ENCODE results near the gene CTRL.
"Not testable (repeated sequence)": the region's sequence is repeated elsewhere in the genome, so short reads cannot be mapped to it uniquely, and the experiment has no call there.

Gene CTRL

DNA sequence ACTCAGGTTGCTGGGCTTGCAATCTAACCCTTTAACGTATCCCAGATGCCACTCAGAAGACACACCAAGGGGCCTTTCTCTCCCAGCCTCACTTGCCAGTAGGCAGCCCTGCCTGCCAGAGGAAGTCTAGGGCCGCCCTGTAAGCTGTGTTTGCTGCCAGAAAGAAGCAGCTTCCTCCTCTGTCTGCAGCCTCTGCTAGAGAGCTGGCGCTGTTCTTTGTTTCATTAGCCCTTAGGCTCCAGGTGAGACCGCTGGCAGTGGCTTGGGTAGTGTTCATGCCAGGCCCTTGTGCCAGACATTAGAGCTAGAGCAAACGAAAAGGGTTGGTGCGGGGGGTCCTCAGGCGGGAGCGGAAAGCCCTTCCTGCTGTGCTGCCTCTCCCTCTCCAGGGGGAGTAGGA, 8.9 kb downstream of the CTRL start:
- no peak for DNase-seq

DNA sequence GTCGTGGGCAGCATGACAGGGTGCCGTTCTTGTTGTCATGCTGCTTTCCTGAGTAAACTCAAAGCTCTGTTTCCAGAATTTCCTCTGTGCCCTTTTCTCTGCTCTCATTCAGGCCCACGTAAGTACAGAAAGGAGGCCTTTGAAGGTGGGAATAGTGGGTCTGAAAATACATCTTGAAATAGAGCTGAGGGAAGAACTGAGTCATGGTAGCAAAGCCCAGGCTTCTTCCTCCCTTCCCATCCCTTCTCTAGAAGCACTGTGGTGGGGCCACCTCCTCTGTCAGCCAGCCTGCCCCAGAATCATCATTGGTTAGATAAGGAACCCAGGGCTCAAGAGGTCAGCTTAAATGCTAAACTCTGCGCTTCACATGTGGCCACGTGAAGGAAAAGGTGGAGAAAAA, 9.4 kb downstream of the CTRL start:
- no peak for DNase-seq

DNA sequence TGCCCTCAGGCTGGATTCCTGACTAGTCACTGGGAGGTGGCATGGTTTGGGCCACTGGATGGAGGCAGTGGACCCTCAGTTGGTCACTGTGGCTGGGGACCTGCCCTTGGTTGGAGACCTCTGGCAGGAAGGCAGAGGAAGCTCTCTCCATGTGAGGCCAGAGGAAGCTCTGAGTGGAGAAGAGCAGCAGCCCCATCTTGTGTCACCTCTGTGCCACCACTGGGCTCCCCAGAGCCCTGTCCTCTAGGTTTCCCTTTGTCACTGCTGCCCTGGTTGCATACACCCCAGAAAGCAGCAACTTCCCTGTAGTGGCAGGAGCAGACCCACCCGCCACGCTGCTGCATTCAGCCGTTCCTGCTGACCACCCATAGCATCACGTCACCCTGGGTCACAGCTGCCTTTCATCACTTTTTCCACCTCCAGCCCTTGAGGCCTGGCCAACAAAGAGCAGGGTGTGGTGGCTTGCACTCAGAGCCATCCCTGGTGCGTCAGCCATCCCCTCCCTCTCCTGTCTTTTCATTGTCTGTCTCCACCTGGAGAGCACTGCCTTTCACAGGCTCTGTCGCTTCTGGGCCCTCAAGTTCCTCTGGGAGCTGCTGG, 11.9 kb downstream of the CTRL start:
- no peak for DNase-seq

DNA sequence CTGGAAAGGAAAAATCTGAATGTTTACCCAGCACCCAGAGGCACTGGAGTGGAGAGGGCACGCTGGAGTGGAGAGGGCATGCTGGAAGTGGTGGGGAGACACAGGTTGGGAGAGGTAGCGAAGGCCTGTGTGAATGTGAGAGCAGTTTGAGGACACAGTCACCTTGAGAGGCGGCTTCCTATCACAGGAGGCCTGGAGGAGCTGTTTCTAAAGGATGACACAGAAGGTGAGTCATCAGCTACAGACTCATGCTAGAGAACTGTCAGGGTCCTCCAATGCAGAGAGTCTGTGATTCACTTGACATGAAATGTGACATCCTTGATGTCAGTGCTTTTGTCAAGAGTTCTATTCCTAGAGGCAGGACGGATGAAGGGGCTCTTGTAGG, 13.8 kb downstream of the CTRL start:
- DNase-seq: no peak

DNA sequence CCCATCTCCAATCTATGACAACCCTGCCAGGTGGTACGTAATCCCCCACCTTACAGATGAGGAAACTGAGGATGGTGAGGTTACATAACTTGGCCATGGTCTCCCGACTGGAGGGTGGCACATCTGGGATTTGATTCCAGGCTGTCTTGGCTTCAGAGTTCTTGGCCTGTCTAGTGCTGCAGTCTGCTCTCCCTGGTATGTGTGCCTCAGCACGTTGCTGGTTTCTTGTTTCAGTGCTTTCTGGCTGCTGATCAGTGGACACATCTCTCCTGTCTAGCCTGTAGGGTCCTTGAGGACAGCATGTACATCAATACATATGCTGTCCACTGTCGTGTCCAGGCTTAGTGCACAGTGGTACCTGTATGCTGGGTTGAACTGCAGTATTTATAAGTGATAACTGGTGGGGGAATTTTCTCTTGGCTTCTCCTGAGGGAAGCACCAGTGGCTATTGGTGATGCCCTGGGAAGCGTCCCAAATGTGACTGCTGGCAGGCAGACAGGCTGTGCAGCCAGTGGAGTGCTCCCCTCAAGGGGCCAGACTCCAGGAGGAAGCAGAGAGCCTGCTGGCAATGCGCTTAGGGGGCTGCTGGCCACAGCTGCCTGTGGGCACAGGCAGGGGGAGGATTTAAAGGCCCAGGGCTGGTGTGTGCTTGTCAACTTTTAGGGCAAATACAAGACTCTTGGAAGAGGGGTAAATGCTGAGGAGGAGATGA, 14.4 kb downstream of the CTRL start:
- no peak for DNase-seq

DNA sequence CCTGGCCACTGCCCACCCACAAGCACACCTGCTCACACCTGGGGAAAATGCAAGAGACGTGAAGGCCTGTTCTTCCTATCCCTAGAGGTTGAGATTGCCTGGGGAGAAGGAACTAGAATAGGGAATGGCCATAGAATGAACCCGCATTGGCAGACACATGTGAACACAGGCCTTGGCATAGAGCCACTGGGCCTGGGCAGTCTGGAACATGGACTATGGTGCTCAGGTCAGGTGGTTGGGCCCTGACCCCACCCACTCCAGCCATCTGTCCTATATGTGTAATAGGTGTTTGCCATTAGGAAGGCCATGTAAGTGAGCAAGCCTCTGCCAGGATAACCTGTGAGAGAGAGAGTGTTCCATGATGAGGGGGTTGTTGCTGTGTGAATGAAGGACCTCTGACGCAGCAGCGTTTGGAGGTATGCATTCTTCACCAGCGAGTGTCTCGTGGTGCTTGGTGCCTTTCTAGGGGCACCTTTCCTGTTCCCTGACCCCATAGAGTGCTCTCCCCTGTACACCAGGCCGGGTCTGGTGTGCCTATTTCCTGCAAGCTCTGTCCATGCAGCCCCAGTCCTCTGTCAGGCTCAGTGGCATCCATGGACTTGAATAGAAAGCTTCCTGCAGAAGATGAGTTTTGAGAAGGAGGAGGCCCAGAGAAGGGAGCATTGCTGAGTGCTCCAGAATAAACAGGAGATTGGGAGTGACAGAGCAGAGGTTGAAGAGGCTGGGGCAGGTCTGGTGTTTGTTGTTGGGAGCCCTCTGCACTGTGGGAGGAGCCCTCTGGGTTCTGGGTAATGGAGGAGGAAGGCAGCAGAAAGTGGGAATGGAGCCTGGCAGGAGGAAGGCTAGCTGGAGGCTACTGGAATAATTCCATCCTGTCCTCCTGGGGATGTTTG, 15.6 kb downstream of the CTRL start:
- DNase-seq: no peak

DNA sequence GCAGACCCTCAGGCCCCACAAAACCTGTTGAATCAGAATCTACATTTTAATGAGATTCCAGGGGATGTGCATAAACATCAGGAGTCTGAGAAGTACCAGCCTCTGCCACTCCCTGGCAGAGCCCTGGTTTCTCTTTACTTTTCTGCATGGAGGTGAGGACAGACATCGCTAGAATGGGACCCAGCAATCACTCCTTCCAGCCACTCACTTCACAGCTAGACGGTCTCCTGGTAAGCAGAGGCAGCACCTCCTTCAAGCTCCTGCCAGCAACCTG, 16.2 kb downstream of the CTRL start:
- DNase-seq: not testable (repeated sequence)

DNA sequence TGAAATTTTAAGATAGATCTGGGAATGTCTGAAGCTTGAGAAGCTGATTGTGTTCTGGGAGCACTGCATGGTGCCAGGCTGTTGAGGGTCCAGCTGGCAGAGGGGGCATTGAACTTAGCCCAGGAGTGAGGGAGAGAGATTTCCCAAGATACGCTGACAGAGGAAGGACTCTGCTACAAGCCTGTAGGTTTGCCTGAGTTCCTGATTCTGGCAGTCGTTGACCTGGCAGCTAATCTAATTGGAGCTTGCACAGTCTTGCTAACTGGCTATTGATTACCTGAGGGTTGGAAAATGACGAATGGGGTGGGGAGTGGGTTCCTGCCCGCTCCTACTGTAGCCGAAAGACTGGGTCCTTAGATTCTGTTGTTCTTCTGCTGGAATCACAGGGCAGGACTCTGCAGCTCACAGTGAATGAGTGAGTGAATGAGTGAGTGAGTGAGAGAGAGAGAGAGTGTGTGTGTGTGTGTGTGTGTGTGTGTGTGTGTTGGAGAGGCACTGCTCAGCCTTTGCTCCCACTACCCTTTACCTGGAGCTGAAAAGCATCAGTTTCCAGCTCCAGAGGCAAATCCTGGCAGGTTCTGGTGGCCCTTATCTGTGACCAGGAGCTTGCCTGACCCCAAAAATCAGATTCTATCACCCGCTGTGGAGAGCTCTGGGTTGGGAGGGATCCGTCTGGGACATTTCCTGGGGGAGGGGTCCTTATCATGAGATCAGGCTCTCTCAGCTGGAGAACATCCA, 16.7 kb downstream of the CTRL start:
- no peak for DNase-seq

DNA sequence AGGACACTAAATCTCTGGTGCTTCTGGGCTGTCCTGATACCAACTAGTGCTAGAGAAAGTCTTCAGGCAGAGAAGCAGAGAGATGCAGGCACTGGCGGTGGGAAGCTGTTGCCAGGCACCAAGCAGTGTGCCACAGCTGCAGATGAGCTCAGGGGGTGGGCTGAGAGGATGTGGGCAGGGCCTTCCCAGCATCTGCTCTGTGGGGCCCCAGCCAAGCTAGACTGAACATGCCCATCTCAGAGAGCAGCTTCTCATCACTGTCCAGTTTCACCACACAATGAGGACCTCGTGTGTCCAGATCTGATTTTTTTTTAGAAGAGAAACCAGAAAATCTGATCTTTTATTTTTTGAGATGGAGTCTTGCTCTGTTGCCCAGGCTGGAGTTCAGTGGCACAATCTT, 21.5 kb downstream of the CTRL start:
- no peak for DNase-seq

DNA sequence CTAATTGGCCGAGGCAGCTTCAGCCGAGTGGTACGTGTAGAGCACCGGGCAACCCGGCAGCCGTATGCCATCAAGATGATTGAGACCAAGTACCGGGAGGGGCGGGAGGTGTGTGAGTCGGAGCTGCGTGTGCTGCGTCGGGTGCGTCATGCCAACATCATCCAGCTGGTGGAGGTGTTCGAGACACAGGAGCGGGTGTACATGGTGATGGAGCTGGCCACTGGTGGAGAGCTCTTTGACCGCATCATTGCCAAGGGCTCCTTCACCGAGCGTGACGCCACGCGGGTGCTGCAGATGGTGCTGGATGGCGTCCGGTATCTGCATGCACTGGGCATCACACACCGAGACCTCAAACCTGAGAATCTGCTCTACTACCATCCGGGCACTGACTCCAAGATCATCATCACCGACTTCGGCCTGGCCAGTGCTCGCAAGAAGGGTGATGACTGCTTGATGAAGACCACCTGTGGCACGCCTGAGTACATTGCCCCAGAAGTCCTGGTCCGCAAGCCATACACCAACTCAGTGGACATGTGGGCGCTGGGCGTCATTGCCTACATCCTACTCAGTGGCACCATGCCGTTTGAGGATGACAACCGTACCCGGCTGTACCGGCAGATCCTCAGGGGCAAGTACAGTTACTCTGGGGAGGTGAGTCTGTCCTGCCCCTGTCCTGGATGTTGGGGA, 22.5 kb downstream of the CTRL start:
- DNase-seq: no peak

DNA sequence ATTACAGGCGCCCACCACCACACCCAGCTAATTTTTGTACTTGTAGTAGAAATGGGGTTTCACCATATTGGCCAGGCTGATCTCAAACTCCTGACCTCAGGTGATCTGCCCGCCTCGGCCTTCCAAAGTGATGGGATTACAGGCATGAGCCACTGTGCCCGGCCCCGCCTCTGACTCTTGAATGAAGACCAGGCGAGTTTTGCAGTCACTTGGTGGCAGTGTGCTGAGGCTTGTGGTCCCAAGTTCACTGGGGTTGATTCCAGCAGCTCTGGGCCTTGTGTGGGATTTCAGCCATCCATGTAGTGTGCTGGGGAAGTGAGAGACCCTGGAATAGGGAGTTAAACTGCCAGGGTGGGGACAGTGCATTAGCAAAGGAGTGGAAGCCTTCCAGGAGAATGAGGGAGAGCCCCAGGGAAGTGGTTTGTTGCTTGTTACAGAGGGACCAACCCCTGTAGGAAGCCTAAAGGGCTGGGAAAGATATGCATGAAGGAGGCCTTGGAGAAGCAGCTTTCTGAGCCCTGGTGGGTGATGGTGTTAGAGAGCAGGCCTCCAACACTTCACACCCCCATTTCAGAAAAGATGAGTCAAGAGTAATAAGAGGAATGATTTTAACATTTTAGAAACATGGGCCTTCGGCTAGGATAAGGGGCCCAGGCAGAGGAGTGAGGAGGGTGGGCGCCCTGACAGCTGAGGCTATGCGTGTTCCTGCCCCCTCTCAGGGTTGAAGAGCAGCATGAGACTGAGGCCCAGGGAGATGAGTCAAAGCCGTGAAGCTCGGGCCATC, 24.1 kb downstream of the CTRL start:
- no peak for DNase-seq

DNA sequence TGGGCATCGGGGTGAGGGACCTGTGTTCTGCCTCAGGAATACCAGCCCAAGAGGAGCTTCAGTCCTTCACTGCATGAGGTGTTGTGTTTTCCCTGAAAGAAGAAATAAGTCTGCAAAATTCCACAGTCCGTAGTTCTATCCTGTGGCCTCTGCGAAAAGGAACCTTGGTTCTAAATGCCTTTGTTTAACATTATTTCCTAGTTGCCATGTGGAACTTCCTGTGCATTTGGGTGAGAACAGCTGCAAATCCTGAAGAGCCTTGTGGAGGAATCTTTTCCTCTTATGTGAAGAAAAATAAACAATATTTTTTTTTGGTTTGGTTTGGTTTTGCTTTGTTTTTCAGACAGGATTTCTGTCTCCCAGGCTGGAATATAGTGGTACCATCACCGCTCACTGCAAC, 28.8 kb downstream of the CTRL start:
- no peak for DNase-seq

DNA sequence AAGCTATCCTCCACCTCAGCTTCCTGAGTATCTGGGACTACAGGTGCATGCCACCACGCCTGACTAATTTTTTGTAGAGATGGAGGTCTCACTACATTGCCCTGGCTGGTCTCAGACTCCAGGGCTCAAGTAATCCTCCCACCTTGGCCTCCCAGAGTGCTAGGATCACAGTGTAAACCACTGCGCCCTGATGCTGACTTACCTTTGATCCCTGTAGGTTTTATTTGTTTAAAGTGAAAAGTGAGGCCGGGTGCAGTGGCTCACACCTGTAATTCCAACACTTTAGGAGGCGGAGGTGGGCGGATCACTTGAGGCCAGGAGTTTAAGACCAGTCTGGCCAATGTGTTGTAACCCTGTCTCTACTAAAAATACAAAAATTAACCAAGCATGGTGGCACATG, 29.9 kb downstream of the CTRL start:
- DNase-seq: no peak

DNA sequence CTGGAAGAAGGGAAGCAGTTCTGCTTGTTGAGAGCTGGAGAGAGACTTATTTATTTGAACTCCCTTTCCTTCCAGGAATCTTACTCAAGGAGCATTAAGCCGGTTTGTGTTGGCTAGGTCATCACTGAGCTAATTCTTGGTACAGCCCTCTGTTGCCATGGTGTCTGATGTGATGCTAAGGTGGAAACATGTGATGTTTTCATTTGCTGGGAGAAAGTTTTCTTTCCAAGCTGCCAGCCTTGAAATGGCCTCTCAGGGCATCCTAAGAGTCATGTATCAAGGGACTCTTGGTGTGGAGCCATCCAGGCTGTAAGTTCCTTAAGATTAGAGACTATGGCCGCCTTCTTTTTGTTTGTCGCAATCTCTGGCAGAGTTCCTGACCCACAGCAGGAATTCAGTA, 34.4 kb downstream of the CTRL start:
- no peak for DNase-seq

DNA sequence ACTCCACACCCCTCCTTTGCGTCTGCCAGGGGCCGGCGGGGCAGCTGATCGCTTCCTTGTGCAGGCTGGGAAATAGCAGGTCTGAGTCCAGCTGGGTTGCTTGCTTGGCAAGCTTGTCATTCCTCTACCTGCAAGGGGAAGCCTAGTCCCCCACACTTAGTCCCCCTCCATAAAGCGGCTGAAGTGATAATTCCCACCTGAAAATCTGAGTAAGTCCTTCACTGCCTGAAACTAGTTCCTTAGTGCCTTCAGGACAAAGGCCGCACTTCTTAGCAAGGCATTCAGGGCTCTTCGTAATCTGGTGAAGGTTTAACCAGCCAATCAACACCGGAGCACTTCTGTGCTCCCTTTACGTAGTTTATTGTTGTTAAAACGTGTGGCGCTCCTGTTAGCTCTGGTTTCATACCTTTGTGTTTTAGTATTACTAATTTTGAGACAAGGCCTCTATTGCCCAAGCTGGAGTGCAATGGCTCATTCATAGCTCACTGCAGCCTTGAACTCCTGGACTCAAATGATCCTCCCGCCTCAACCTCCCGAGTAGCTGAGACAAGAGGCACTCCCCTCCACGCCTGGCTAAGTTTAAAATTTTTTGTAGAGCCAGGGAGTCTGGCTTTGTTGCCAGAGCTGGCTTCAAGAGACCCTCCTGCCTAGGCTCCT, 37.8 kb downstream of the CTRL start:
- DNase-seq: peak; percentile 34

DNA sequence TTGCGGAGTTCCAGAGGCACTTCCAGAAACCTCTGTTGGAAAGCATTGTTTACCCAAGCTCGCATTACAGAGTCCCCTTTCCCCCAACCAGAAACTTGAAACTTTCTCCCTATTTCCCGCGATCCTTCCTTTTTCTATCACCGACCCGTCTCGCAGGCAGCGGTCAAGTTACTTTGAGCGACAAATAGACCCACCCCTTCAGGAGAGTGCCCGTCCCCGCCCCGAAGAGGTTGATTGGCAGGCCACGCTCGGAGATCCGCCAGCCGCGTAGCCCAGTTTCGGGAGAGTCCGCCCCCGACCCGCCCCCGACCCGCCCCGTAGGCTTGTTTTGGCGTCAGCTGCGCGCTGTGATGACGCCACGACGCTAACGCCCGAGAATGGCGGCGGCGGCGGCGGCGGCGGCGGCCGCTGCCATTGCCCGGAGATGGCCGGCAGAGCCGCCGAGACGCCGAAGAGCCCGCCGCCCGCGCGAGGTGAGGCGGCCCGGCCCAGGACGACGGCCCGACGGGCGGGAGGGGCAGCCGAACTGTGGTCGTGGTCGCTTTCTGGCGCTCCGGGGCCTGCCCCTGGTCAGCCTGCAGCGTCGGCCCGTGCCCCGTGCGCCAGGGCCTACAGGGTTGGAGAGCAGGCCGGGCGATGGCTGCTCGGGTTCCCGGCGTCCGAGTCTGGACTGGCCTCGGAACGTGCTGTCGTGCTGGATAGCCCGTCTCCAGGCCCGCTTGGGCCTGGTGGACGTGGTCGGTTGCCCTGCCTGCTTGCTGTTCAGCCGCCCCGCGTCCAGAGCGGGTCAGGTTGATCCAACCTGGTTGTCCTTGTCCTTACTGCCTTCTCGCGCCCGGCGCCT, 38.5 kb downstream of the CTRL start, which contains the start of gene PSKH1:
Gene PSKH1 (plus strand): TSS at position 356 of the 844 bp plus-strand sequence. CDS start 15,496 bp downstream, outside the sequence.
- peak; percentile 94 for DNase-seq

DNA sequence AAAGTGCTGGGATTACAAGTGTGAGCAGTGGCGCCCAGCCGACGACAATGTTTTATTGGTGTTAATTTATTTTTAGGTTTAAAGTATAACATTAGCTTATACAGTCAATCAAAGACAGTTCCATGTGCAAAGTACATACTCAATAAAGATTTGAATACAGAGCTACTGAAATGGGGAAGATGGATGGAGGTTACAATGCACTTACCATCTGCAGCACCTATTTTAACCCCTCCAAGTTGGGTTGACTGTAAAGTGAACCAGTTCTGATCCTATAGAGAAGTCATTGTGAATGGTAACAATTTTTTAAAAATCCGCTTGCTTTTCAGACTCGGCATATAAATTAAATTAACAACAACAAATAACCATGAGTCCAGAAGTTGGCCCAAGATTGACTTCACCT, 39.3 kb downstream of the CTRL start:
- no peak for DNase-seq

DNA sequence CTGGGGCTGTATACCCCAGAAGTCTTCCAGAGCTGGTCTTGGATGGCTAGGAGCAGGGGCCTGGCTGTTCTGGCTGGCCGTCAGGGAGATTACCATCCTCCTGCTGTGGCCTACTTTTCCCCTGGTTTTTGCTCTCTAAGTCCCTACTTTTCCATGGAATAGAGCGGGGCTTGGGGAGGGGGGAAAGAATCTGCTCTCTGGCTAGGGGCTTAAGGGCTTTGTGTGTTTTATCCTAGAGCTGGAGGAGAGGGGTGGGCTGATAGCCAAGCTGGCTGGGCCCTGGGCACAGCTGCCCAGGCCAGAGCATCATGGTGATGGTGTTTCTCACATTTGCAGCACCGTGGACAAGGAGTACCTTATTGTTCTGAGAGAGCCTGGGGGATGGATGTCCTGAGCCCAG, 43.3 kb downstream of the CTRL start:
- no peak for DNase-seq

DNA sequence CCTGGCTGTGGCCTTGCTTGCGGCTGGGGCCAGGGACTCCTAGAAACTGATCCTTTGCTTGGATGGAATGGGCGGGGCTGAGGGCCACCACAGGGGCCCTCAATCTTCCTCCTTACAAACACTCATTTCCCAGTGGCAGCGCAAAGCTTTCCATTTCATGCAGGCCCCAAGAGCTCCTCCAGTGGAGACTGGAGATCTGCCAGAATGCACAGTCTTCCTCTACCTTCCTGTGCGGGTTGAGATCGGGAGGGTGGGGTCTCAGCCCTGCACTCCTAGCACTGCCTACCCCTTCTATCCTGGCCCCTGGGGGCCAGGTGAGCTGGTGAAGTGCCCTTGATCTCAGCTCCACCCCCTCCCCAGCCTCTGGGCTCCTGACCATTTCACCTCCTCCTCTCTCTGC, 45.3 kb downstream of the CTRL start:
- no peak for DNase-seq

DNA sequence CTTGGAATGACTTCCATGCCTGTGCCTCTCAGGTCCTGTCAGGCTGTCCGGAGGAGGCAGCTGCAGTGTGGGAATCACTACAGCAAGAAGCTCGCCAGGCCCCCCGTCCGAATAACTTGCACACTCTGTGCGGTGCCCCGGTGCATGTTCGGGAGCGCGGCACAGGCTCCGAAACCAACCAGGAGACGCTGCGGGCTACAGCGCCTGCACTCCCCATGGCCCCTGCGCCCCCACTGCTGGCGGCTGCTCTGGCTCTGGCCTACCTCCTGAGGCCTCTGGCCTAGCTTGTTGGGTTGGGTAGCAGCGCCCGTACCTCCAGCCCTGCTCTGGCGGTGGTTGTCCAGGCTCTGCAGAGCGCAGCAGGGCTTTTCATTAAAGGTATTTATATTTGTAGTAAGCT, 45.7 kb downstream of the CTRL start:
- DNase-seq: no peak

DNA sequence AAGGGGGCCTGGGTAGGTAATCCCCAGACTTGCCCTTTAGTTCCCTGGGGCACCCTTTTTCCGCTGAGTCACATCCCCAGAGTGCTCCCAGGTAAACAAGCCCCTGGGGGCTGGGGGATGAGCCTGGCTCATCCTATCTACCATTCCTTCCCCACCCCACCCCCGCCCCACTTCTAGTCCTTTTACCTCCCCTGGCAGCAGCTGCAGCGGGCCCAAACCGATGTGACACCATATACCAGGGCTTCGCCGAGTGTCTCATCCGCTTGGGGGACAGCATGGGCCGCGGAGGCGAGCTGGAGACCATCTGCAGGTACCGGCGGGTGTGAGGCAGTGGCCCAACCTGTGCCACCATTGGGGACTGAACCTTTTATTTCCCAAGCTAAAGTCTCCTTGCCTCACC, 46.1 kb downstream of the CTRL start:
- DNase-seq: no peak

Data from hematopoietic multipotent progenitor cell treated with erythropoietin and hydrocortisone succinate and interleukin-3 and kit ligand, for 8 days (in vitro differentiated cells).